HG02885 (cell line): Measurements from ENCODE around the gene CSTPP1.
"Not testable (repeated sequence)": the region's sequence is repeated elsewhere in the genome, so short reads cannot be mapped to it uniquely, and the experiment has no call there.

ENCODE experiments used
- ATAC-seq: cut with Tn5 transposase; IDR thresholded peaks from one replicate; pipeline ENCODE4 v1.9.1; 2021; ENCODE audit warnings: mild to moderate bottlenecking; ENCODE audit not compliant: unreplicated experiment, poor library complexity

The CSTPP1 gene

DNA sequence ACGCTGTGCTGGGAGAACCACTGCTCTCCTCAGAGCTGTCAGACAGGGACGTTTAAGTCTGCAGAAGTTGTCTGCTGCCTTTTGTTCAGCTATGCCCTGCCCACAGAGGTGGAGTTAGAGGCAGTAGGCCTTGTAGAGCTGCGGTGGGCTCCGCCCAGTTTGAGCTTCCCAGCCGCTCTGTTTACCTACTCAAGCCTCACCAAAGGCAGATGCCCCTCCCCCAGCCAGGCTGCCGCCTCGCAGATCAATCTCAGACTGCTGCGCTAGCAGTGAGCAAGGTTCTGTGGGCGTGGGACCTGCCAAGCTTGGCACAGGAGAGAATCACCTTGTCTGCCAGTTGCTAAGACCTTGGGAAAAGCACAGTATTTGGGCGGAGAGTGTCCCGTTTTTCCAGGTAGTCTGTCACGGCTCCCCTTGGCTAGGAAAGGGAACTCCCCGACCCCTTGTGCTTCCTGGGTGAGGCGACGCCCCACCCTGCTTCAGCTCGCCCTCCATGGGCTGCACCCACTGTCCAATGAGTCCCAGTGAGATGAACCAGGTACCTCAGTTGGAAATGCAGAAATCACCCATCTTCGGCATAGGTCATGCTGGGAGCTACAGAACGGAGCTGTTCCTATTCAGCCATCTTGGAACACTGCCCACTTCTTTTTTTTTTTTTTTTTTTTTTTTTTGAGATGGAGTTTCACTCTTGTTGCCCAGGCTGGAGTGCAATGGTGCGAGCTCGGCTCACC is 182.6 kb downstream of the CSTPP1 start:
- not testable (repeated sequence) for ATAC-seq

GRCh38 chr11:47121056-47121455 is 184.5 kb downstream of the CSTPP1 start:
- ATAC-seq = no peak

- ATAC-seq = no peak
Observed at GRCh38 chr11:47121731-47122130, 185.2 kb downstream of the CSTPP1 start.

DNA sequence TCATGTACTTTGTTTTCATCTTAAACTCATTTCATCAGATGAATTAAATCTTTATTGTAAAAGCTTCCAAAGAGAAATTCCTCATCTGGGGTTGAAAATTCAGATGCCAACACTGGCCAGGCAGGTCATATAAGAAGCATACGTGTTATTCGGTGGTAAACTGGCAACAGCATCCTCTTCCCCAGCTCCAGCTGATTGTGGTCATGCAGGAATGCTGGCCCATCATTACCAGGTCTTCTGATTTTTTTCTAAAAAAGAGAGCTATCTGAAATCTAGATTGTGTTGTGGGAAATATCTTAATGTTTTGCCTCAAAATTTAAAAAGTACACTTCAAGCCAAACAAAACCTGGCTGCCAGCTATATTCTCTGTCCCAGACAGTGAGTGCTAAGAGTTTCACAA is 186.5 kb downstream of the CSTPP1 start:
- no peak for ATAC-seq

GRCh38 chr11:47124675-47125074 is 188.1 kb downstream of the CSTPP1 start:
- no peak for ATAC-seq

- ATAC-seq = no peak
Observed at GRCh38 chr11:47125083-47125482, 188.5 kb downstream of the CSTPP1 start.

- no peak for ATAC-seq
Observed at GRCh38 chr11:47127213-47127612, 190.7 kb downstream of the CSTPP1 start.

- no peak for ATAC-seq
Observed at GRCh38 chr11:47130543-47130942, 194.0 kb downstream of the CSTPP1 start.

- ATAC-seq = no peak
Observed at GRCh38 chr11:47131136-47131535, 194.6 kb downstream of the CSTPP1 start.

DNA sequence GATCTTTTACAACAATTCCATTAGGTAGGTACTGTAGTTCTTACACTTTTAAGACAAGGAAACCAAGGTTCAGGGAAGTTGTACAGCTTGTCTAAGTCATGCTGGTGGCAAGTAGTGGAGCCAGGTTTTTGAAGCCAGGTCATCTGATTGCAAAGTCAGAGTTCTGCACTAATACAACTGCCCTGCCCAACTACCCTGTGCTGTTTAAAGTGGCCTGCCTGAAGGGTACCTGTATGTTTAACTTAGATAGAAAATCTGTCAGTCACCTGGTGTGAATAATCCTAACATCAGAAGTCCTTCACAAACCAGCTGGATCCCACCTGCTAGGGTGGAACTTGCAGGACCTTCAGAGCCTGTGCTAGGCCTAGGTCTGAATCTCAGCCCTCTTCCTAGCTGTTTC is 195.9 kb downstream of the CSTPP1 start:
- ATAC-seq = no peak

DNA sequence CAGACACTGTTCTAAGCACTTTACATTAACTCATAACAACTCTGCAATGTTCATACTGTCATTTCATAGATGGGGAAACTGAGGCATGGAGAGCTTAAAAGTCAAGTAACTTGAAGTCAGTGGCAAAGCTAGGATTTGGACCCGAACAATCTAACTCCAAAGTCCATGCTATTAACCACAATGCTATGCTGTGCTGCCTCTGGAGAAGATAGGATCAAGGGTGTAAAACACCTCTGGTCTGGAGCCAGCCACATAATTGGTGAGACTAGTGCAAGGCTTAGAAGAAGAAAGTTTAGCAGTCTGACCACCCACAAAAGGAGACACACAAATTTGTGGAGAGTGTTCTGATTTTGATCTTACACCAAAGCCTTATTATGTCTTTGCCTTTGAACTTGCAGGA is 196.4 kb downstream of the CSTPP1 start:
- ATAC-seq = no peak

DNA sequence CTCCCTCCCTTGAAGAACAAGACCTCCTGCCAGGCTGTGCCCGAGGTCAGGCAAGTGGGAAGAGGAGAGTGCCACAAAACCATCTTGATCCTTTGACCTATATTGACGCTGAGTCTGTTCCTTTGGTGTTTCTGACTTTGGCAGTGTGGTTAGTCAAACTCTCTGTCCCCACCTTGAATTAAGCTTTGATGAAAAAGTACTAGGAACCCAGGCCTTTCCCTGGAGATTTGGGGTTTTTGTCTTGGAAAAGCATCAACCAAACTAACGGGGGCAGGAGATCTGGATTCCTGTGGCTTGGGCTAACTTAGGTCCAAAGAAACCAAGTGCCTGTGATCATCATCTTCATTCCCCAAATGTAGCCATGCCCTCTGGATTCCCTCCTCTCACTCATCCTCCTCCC is 199.8 kb downstream of the CSTPP1 start:
- ATAC-seq = no peak

DNA sequence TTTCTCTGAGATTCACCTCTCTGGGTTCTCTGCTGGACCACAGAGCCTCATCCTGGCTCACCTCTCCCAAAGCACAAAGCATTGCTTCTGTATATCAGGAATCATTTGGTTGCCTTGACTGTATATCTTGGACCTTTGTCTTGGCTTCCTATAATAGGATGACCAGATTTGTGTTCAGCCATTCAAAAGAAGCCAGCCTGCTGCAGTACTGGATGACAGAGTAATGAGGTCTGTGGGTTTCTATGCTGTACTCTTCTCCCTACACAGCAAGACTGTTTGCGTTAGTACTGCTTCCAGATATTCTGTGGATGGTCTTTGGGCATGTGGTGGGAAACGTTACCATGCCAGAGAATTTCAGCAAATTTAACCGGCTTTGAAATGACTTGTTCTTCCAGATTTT is 200.4 kb downstream of the CSTPP1 start:
- no peak for ATAC-seq

- ATAC-seq = no peak
Observed at GRCh38 chr11:47137476-47137875, 200.9 kb downstream of the CSTPP1 start.

GRCh38 chr11:47139878-47140277 is 203.3 kb downstream of the CSTPP1 start:
- no peak for ATAC-seq

GRCh38 chr11:47143322-47143721 is 206.8 kb downstream of the CSTPP1 start:
- no peak for ATAC-seq

DNA sequence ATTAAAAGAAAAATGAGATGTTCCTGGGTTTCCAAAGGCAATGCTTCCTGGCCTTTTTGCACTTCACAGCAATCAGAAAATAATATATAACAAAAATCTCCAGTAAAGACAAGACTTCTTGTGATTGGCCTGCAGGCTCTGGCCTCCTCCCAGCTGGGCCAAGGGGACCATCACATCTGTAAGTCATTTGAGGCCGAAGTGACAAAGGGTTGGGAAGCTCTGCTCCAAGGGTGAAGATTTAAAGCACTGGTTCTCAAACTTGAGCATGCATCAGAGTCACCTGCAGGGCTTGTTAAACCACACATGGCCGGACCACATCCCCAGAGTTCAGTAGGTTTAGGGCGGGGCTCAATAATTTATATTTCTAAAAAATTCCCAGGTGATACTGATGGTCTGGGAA is 208.0 kb downstream of the CSTPP1 start:
- no peak for ATAC-seq

GRCh38 chr11:47147250-47147649 is 210.7 kb downstream of the CSTPP1 start:
- no peak for ATAC-seq

GRCh38 chr11:47147681-47148080 is 211.1 kb downstream of the CSTPP1 start:
- no peak for ATAC-seq

GRCh38 chr11:47148270-47148669 is 211.7 kb downstream of the CSTPP1 start:
- no peak for ATAC-seq

DNA sequence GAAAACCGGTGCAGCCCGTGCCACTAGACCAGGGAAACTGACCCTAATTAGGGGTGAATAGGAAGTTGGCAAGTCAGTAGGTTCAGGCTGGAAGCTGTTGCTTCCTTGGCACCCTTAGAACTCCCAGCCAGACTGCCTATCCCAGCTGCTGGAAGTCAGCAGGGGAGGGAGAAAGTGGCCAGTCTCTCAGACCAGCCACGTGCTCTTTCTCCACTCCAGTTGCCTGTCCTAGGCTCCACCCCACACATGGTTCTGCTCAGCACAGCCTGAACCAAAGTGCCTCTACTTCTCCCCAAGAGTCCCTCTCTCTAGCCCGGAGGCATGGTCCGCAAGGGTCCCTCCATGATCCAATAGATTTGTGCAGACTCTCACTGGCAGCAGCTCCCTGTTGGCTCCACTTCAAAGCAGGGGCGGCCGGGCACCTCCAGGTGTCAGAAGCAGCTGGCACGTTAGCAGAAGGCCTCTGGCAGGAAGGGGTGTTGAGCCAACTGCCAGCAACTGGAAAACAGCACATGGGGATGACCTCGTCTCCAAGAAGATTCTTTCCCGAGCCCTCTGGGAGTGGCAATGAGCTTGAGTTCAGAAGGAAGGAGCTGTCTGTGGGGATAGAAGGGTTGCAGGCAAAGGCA is 212.5 kb downstream of the CSTPP1 start:
- no peak for ATAC-seq

DNA sequence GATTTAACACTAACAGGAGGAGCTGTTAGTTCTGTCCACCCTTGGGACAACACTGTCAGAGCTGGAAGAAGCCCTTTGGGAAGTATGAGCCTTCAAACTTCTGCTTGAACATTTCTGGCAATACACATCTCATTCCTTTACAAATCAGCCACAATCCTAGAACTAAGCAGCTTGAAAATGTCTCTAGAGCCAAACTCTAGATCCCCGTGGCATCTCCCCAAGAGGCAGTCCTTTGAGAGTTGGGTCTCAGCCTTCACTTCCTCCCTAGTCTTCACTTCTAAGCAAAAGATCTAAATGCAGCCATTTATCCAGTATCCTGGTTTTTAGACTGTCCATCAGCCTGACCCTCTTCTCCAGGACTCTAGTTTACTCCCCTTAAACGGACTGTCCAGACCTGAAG is 213.2 kb downstream of the CSTPP1 start:
- no peak for ATAC-seq
